ENCODE measurements around the gene TECPR2. TPM values are rescaled to one million over a fixed set of nuclear protein-coding genes. Genes with fewer than 3 reads are reported as not detected.

TECPR2 gene
- total and polyA plus RNA-seq, 2 of the 13 experiments (the other 11 are each of a cell fraction or from before 2014, with no cell fraction given), result 3.5 to 5.7 TPM

- TF ChIP-seq AFF4 (CRISPR knock-in tag; IDR thresholded peaks at IDR 0.05) (0 out of 2 replicates have a peak, but pooled peaks have one; percentile 35), ZSCAN25 (CRISPR knock-in tag; IDR thresholded peaks at IDR 0.05) (peak; percentile 9; the same call in 1 of the 2 replicates), BCL3 (CRISPR knock-in tag; IDR thresholded peaks at IDR 0.05) (peak; percentile 28; the same call in 1 of the 2 replicates), CBX1 (IDR thresholded peaks at IDR 0.05; ENCODE audit: low read depth) (peak; percentile 13), AHR (CRISPR knock-in tag; IDR thresholded peaks at IDR 0.05) (peak; percentile 60; the same call in 1 of the 2 replicates), ZBTB44 (CRISPR knock-in tag; IDR thresholded peaks at IDR 0.05) (no peak), ZBTB37 (CRISPR knock-in tag; IDR thresholded peaks at IDR 0.05) (peak; percentile 61; the same call in 1 of the 2 replicates), ZNF784 (CRISPR knock-in tag; IDR thresholded peaks at IDR 0.05; ENCODE audit: borderline replicate concordance) (peak; percentile 49; the same call in 1 of the 2 replicates), BCL6 (CRISPR knock-in tag; IDR thresholded peaks at IDR 0.05) (peak; percentile 41; the same call in 1 of the 2 replicates), POLR2G (IDR thresholded peaks at IDR 0.05; ENCODE audit: low read depth, low read length) (peak; percentile 70), PAX8 (CRISPR knock-in tag; IDR thresholded peaks at IDR 0.05; ENCODE audit: borderline replicate concordance) (no peak; the same call in 1 of the 2 replicates), ZNF513 (CRISPR knock-in tag; conservative IDR thresholded peaks at IDR 0.05) (no peak), GABPA (IDR thresholded peaks at IDR 0.05; ENCODE audit: low read depth, low read length) (no peak), GABPA (CRISPR knock-in tag; IDR thresholded peaks at IDR 0.05; ENCODE audit: low read depth) (0 out of 2 replicates have a peak, but pooled peaks have one; percentile 20)
Measured at GRCh38 chr14:102545461-102546265, 182.9 kb downstream of the TECPR2 start (continued).
